ENCODE results near the gene CARD6. TPM values are rescaled to one million over a fixed set of nuclear protein-coding genes. Genes with fewer than 3 reads are reported as not detected.
"Not testable (repeated sequence)": the region's sequence is repeated elsewhere in the genome, so short reads cannot be mapped to it uniquely, and the experiment has no call there.

CARD6 gene
- total and polyA plus RNA-seq, 4 donors = 1.6 to 3.2 (median 2.1) TPM

DNA sequence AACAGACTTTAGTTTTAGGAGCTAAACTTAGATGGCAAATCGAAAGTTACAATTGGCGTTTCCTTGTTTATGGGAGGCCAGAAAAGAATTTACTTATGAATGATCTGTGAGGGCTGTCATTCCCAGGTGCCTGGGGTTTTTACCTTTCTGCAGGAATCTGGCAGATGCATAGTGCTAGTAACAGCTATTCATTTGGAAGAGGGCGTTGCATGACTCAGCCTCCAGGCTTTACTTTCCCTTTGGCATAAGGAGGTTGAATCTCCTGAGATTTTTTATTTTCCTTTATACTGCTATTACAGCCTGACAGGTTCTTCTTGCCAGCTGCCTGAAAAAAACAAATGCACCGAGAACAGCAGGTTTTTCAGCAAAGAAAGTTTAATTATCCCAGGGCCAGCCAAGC lies 30.0 kb downstream of the CARD6 start:
- no peak overlapping the region for H3K4me3 ChIP-seq (ENCODE audit: low read depth in 1 of 3, low read length in 3 of 3)
- 90% methylated on average over 4 of the region's 4 CpGs for WGBS

GRCh38 chr5:40872253-40872652 lies 31.1 kb downstream of the CARD6 start:
- DNase-seq (ENCODE audit: low spot score); H3K4me1 ChIP-seq (ENCODE audit: control insufficient read depth in 4 of 4, insufficient read depth in 4 of 4, low read length in 3 of 4); H3K27ac ChIP-seq (ENCODE audit: low read depth in 1 of 2, low read length in 2 of 2); H3K4me3 ChIP-seq (ENCODE audit: low read depth in 1 of 3, low read length in 3 of 3); H3K27me3 ChIP-seq (ENCODE audit: control insufficient read depth in 4 of 4, insufficient read depth in 4 of 4, low read length in 3 of 4); H3K9ac ChIP-seq (ENCODE audit: low read depth in 1 of 2, low read length in 2 of 2); H3K36me3 ChIP-seq (ENCODE audit: control insufficient read depth in 4 of 4, insufficient read depth in 3 of 4, low read depth in 1 of 4, low read length in 3 of 4); H3K9me3 ChIP-seq (ENCODE audit: control insufficient read depth in 4 of 4, low read length in 3 of 4): not testable (repeated sequence)
- WGBS = 94% methylated on average over 8 of the region's 8 CpGs

More for the DNA sequence above, 30.0 kb downstream of the CARD6 start:
- no peak overlapping the region for H3K9ac ChIP-seq (ENCODE audit: low read depth in 1 of 2, low read length in 2 of 2)
- no peaks in the 10 kb centered on the region for H3K27me3 ChIP-seq (ENCODE audit: control insufficient read depth in 4 of 4, insufficient read depth in 4 of 4, low read length in 3 of 4)
- DNase-seq (ENCODE audit: low spot score) = no peak
- TF ChIP-seq TAF1 (conservative IDR thresholded peaks at IDR 0.05) = no peak
- no peak for TF ChIP-seq HNF4A (conservative IDR thresholded peaks at IDR 0.05)
- no peak for TF ChIP-seq EGR1 (IDR thresholded peaks at IDR 0.05; ENCODE audit: low read depth in 2 of 2)
- no peak for TF ChIP-seq JUND (IDR thresholded peaks at IDR 0.05)
- no peak for TF ChIP-seq HNF4G (IDR thresholded peaks at IDR 0.05)
- no peak for TF ChIP-seq NR2F2 (IDR thresholded peaks at IDR 0.05)
- TF ChIP-seq, protein P1, sequence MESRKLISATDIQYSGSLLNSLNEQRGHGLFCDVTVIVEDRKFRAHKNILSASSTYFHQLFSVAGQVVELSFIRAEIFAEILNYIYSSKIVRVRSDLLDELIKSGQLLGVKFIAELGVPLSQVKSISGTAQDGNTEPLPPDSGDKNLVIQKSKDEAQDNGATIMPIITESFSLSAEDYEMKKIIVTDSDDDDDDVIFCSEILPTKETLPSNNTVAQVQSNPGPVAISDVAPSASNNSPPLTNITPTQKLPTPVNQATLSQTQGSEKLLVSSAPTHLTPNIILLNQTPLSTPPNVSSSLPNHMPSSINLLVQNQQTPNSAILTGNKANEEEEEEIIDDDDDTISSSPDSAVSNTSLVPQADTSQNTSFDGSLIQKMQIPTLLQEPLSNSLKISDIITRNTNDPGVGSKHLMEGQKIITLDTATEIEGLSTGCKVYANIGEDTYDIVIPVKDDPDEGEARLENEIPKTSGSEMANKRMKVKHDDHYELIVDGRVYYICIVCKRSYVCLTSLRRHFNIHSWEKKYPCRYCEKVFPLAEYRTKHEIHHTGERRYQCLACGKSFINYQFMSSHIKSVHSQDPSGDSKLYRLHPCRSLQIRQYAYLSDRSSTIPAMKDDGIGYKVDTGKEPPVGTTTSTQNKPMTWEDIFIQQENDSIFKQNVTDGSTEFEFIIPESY (IDR thresholded peaks at IDR 0.05) = no peak
- TF ChIP-seq GABPA (IDR thresholded peaks at IDR 0.05 in 1 of 2, conservative IDR thresholded peaks at IDR 0.05 in 1 of 2) = no peak
- no peak for TF ChIP-seq ATF3 (IDR thresholded peaks at IDR 0.05)
- no peaks in the 10 kb centered on the region for H3K9me3 ChIP-seq (ENCODE audit: control insufficient read depth in 4 of 4, low read length in 3 of 4)
- no peaks in the 10 kb centered on the region for H3K4me1 ChIP-seq (ENCODE audit: control insufficient read depth in 4 of 4, insufficient read depth in 4 of 4, low read length in 3 of 4)
- no peaks in the 10 kb centered on the region for H3K36me3 ChIP-seq (ENCODE audit: control insufficient read depth in 4 of 4, insufficient read depth in 3 of 4, low read depth in 1 of 4, low read length in 3 of 4)
- H3K27ac ChIP-seq (ENCODE audit: low read depth in 1 of 2, low read length in 2 of 2) = no peak overlapping the region

DNA sequence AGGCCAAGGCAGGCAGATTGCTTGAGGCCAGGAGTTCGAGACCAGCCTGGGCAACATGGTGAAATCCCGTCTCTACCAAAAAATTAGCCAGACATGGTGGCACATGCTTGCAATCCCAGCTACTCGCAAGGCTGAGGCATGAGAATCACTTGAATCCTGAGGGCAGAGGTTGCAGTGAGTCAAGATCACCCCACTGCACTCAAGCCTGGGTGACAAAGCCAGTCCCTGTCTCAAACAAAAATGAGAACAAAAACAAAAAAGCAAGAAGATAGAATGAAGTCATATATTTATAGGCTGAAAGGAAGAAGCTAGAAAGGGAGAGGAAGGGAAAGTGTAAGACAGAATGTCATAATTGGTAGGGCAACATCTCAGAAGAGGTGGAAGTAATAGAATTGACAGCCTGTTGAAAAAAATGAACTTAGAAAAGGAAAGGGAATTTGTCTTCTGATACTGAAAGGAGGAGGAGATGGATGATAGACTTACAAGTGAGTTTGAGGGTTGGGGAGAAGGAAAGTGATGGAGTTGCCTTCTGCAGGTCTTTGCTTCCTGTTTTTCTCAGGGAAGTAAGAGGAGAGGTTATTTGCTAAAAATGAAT lies 32.2 kb downstream of the CARD6 start:
- whole genome bisulfite sequencing = 91% methylated on average over 3 of the region's 3 CpGs
- TF ChIP-seq REST (IDR thresholded peaks at IDR 0.05) = no peak
- no peak for TF ChIP-seq NR2F2 (IDR thresholded peaks at IDR 0.05)
- TF ChIP-seq, protein P1 (IDR thresholded peaks at IDR 0.05) = no peak
- TF ChIP-seq JUND (IDR thresholded peaks at IDR 0.05) = no peak
- no peak for TF ChIP-seq RXRA (IDR thresholded peaks at IDR 0.05)
- TF ChIP-seq HNF4G (IDR thresholded peaks at IDR 0.05) = no peak
- TF ChIP-seq YY1 (IDR thresholded peaks at IDR 0.05) = no peak
- TF ChIP-seq TAF1 (conservative IDR thresholded peaks at IDR 0.05) = no peak
- no peak for TF ChIP-seq FOXA2 (IDR thresholded peaks at IDR 0.05)
- no peak for TF ChIP-seq GABPA (IDR thresholded peaks at IDR 0.05 in 1 of 2, conservative IDR thresholded peaks at IDR 0.05 in 1 of 2)
- no peak for TF ChIP-seq RAD21 (IDR thresholded peaks at IDR 0.05)
- H3K9me3 ChIP-seq (ENCODE audit: control insufficient read depth in 4 of 4, low read length in 3 of 4) = no peaks in the 10 kb centered on the region

More for the DNA sequence above, 32.2 kb downstream of the CARD6 start:
- H3K9ac ChIP-seq (ENCODE audit: low read depth in 1 of 2, low read length in 2 of 2) = no peak overlapping the region
- H3K27me3 ChIP-seq (ENCODE audit: control insufficient read depth in 4 of 4, insufficient read depth in 4 of 4, low read length in 3 of 4) = no peaks in the 10 kb centered on the region
- no peaks in the 10 kb centered on the region for H3K36me3 ChIP-seq (ENCODE audit: control insufficient read depth in 4 of 4, insufficient read depth in 3 of 4, low read depth in 1 of 4, low read length in 3 of 4)
- DNase-seq (ENCODE audit: low spot score) = no peak
- H3K27ac ChIP-seq (ENCODE audit: low read depth in 1 of 2, low read length in 2 of 2) = no peak overlapping the region
- H3K4me1 ChIP-seq (ENCODE audit: control insufficient read depth in 4 of 4, insufficient read depth in 4 of 4, low read length in 3 of 4) = no peaks in the 10 kb centered on the region
- no peak overlapping the region for H3K4me3 ChIP-seq (ENCODE audit: low read depth in 1 of 3, low read length in 3 of 3)
